SU-DHL-6 (cell line): ENCODE data around the gene ANKRD23.

Source experiments
- H2AFZ ChIP-seq: fragments of 200-600 bp; sonication (generic); 2 replicates; pipeline ENCODE4 v1.6.1; 2014; ENCODE audit warnings: low read depth, mild to moderate bottlenecking, moderate library complexity, mixed read lengths, antibody characterized with exemption, low read length; ENCODE audit not compliant: severe bottlenecking
- H3F3A ChIP-seq: fragments of 200-600 bp; shearing (Covaris generic); 2 replicates; pipeline ENCODE4 v1.6.0; 2016; ENCODE audit warnings: antibody characterized with exemption, mild to moderate bottlenecking; ENCODE audit not compliant: insufficient read depth
- H3K27ac ChIP-seq: fragments of 200-600 bp; sonication (generic); 2 replicates; pipeline ENCODE4 v1.5.1; 2016; ENCODE audit warnings: low read depth, mild to moderate bottlenecking, low read length, moderate library complexity, mixed read lengths
- H3K27me3 ChIP-seq: fragments of 200-600 bp; sonication (generic), shearing (Covaris generic); 2 replicates; pipeline ENCODE4 v1.6.0; 2014; ENCODE audit warnings: mild to moderate bottlenecking, low read length
- H3K36me3 ChIP-seq: fragments of 200-600 bp; sonication (generic); 2 replicates; pipeline ENCODE4 v1.6.1; 2014; ENCODE audit warnings: mild to moderate bottlenecking, low read length, mixed read lengths
- H3K4me2 ChIP-seq: fragments of 300-600, 200-600 bp; shearing (Covaris generic), sonication (generic); 2 replicates; pipeline ENCODE4 v1.6.0; 2014; ENCODE audit warnings: low read length, low read depth, mild to moderate bottlenecking; ENCODE audit not compliant: poor library complexity, severe bottlenecking
- H3K4me3 ChIP-seq: fragments of 200-600 bp; sonication (generic); 2 replicates; pipeline ENCODE4 v1.5.1; 2014; ENCODE audit warnings: antibody characterized with exemption, low read length, mild to moderate bottlenecking, mixed read lengths; ENCODE audit not compliant: insufficient read depth, poor library complexity, severe bottlenecking
- H3K79me2 ChIP-seq: fragments of 200-600 bp; sonication (generic); 2 replicates; pipeline ENCODE4 v1.6.1; 2014; ENCODE audit warnings: mild to moderate bottlenecking, low read length, moderate library complexity; ENCODE audit not compliant: insufficient read depth
- H3K9ac ChIP-seq: fragments of 200-600 bp; sonication (generic); 2 replicates; pipeline ENCODE4 v1.7.0; 2014; ENCODE audit warnings: mild to moderate bottlenecking, low read length
- H3K9me2 ChIP-seq: fragments of 200-600 bp; sonication (generic); replicated peaks from 2 replicates; pipeline ENCODE4 v1.6.1; 2014; ENCODE audit warnings: low read length; ENCODE audit not compliant: insufficient read depth
- H3K9me3 ChIP-seq: fragments of 200-600 bp; sonication (generic); 2 replicates; pipeline ENCODE4 v1.6.1; 2014; ENCODE audit warnings: low read length, mixed read lengths; ENCODE audit not compliant: insufficient read depth
- H4K20me1 ChIP-seq: fragments of 200-600 bp; sonication (generic); 2 replicates; pipeline ENCODE4 v1.6.1; 2014; ENCODE audit warnings: low read depth, mild to moderate bottlenecking, antibody characterized with exemption, low read length, moderate library complexity, mixed read lengths
- CTCF ChIP-seq: fragments of 200-600 bp; sonication (generic); IDR thresholded peaks from one replicate; pipeline ENCODE4 v1.5.1; 2017; ENCODE audit warnings: antibody characterized with exemption, mild to moderate bottlenecking, low read length, moderate library complexity; ENCODE audit not compliant: insufficient read depth, poor library complexity, severe bottlenecking
- EZH2phosphoT487 ChIP-seq: fragments of 200-600 bp; sonication (generic), shearing (Covaris generic); conservative IDR thresholded peaks from 2 replicates; pipeline ENCODE4 v1.6.1; 2018; ENCODE audit warnings: mild to moderate bottlenecking, antibody characterized with exemption, low read length, moderate library complexity, mixed read lengths

The ANKRD23 gene

GRCh38 chr2:96878171-96878570, 34.4 kb upstream of the ANKRD23 start:
- Histone ChIP-seq H3K9me2 (no peaks in the 10 kb centered on the region), H2AFZ (no peak overlapping the region), H3F3A (no peaks in the 10 kb centered on the region), H3K79me2 (no peaks in the 10 kb centered on the region), H3K27ac (no peak overlapping the region), H3K4me2 (no peak overlapping the region), H3K27me3 (no peaks in the 10 kb centered on the region), H3K9ac (no peak overlapping the region), H3K36me3 (no peaks in the 10 kb centered on the region), H4K20me1 (no peaks in the 10 kb centered on the region), H3K4me3 (no peak overlapping the region), H3K9me3 (no peaks in the 10 kb centered on the region)
- no peak for TF ChIP-seq CTCF
- TF ChIP-seq EZH2phosphoT487 = no peak

DNA sequence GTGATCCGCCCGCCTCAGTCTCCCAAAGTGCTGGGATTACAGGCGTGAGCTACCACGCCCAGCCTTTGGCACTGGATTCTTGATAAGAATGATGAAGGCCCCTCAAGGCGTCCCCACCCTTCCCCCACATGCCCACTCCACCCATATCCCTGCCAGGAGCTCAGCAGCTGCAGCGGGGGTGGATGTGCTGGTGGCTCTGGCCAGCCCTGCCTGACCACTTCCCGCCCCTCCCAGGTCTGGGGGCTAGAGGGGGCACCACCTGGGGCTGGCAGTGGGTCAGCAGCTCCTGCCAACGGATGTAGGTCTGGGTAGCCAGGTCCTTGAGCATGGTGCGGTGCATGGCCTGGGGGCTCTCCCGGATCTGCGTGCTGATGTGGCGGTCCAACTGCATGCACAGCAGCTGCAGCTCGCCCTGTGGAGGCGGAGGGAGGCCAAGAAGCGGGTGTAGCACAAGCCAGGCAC, 33.8 kb upstream of the ANKRD23 start:
- TF ChIP-seq EZH2phosphoT487 (no peak), CTCF (no peak)
- no peaks in the 10 kb centered on the region for H3K27me3 ChIP-seq

DNA sequence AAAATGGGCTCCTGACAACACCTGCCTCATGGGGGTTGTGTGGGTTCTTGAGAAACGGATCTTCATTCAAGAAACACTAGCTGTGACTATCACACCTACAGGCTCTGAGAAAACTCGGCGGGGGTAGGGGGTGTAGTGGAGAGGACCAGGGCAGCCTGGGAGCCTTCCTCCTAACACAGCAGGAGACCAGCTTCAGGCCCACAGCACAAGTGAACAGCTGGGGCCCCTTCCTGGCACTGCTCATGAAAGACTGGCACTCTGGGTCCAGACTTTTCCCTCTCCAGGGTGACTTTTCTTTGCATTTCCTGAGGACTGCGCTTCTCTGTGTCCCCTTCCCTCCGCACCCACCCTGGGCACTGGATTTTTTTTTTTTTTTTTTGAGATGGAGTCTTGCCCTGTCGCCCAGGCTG, 33.2 kb upstream of the ANKRD23 start:
- H3K4me3 ChIP-seq = no peak overlapping the region
- TF ChIP-seq EZH2phosphoT487 (no peak), CTCF (no peak)
- no peak overlapping the region for H2AFZ ChIP-seq
- H3K9me2 ChIP-seq = no peaks in the 10 kb centered on the region
- H3K9me3 ChIP-seq = no peaks in the 10 kb centered on the region
- H3K27ac ChIP-seq = no peak overlapping the region
- no peaks in the 10 kb centered on the region for H3K79me2 ChIP-seq
- H4K20me1 ChIP-seq = no peaks in the 10 kb centered on the region
- H3K27me3 ChIP-seq = no peaks in the 10 kb centered on the region
- H3K9ac ChIP-seq = no peak overlapping the region
- no peaks in the 10 kb centered on the region for H3F3A ChIP-seq
- no peak overlapping the region for H3K4me2 ChIP-seq
- H3K36me3 ChIP-seq = no peaks in the 10 kb centered on the region

More for the DNA sequence above, 33.8 kb upstream of the ANKRD23 start:
- no peaks in the 10 kb centered on the region for H4K20me1 ChIP-seq
- no peaks in the 10 kb centered on the region for H3K79me2 ChIP-seq
- no peaks in the 10 kb centered on the region for H3K9me2 ChIP-seq
- no peak overlapping the region for H3K4me2 ChIP-seq
- H2AFZ ChIP-seq = no peak overlapping the region
- no peaks in the 10 kb centered on the region for H3K9me3 ChIP-seq
- H3K4me3 ChIP-seq = no peak overlapping the region
- H3K9ac ChIP-seq = no peak overlapping the region
- H3K36me3 ChIP-seq = no peaks in the 10 kb centered on the region
- no peak overlapping the region for H3K27ac ChIP-seq
- H3F3A ChIP-seq = no peaks in the 10 kb centered on the region
